ENCODE results near the gene ATP1A1.

GRCh38 chr1:116382321-116382720, 9.3 kb downstream of the ATP1A1 start:
- TF ChIP-seq HMGXB4 (CRISPR knock-in tag; IDR thresholded peaks at IDR 0.05; ENCODE audit: borderline replicate concordance) (no peak), RAD21 (conservative IDR thresholded peaks at IDR 0.05 in 1 of 2, IDR thresholded peaks at IDR 0.05 in 1 of 2) (no peak), HEYL (CRISPR knock-in tag; IDR thresholded peaks at IDR 0.05) (no peak), MYC (IDR thresholded peaks at IDR 0.05; ENCODE audit: borderline replicate concordance, low read length) (no peak), CTCF (IDR thresholded peaks at IDR 0.05) (no peak), KDM1A (IDR thresholded peaks at IDR 0.05; ENCODE audit: low read depth) (no peak), POLR2AphosphoS2 (conservative IDR thresholded peaks at IDR 0.05; ENCODE audit: low read length) (no peak), JUN (IDR thresholded peaks at IDR 0.05) (no peak), TP53 (CRISPR knock-in tag; IDR thresholded peaks at IDR 0.05) (no peak)

Measured in A549 (cell line).